NCI-H82 treated with DMSO at 0.1 percent for 48 hours (cell line): ENCODE results near the gene CHD9.

Experiments used
- DNase-seq: peaks from one replicate; lab custom pipeline; 2025; ENCODE audit not compliant: unreplicated experiment; lab: John Stamatoyannopoulos, UW

Gene CHD9

GRCh38 chr16:53355064-53355463 is 300.3 kb downstream of the CHD9 start:
- DNase-seq = no peak

GRCh38 chr16:53356478-53357207 is 301.9 kb downstream of the CHD9 start:
- DNase-seq = no peak

- no peak for DNase-seq
Measured at GRCh38 chr16:53357208-53357586, 302.4 kb downstream of the CHD9 start.

GRCh38 chr16:53357955-53358354 is 303.2 kb downstream of the CHD9 start:
- no peak for DNase-seq

GRCh38 chr16:53358884-53359283 is 304.1 kb downstream of the CHD9 start:
- no peak for DNase-seq

- no peak for DNase-seq
Measured at GRCh38 chr16:53369921-53370320, 315.1 kb downstream of the CHD9 start.

- DNase-seq = no peak
Measured at GRCh38 chr16:53370827-53371226, 316.0 kb downstream of the CHD9 start.

GRCh38 chr16:53372992-53373871 is 318.4 kb downstream of the CHD9 start:
- no peak for DNase-seq

GRCh38 chr16:53374800-53375199 is 320.0 kb downstream of the CHD9 start:
- DNase-seq = no peak

GRCh38 chr16:53378138-53378537 is 323.3 kb downstream of the CHD9 start:
- DNase-seq = no peak
